Naive thymus-derived CD8-positive, alpha-beta T cell (primary cell): Measurements from ENCODE around the gene PLA2G2F. TPM values are rescaled to one million over a fixed set of nuclear protein-coding genes. Genes with fewer than 3 reads are reported as not detected.

Experiments used
- ATAC-seq, 2 donors: fragments of 150-1000 bp; cut with Tn5 transposase in 1 of 2; sonication (Bioruptor Pico), chemical (Tn5 transposase) in 1 of 2; 1 replicate in 1 of 2; 2 replicates in 1 of 2; pipeline ENCODE4 v1.10.0; 2021; ENCODE audit warnings: mild to moderate bottlenecking in 2 of 2, moderate library complexity in 2 of 2
- POLR2A ChIA-PET: fragments of 350-600 bp; sonication (Branson Sonifier 250); formaldehyde crosslinking; loops from one replicate; lab custom pipeline; 2021; ENCODE audit warnings: antibody characterized with exemption; lab: Charles Lee
- DNase-seq, 10 donors: peaks; one replicate each; pipeline versions ENCODE4 v3.0.0 to v3.0.0-alpha.2; 2020 to 2022
- H3K27ac Mint-ChIP-seq, 10 donors: one replicate each; pipeline ENCODE4 v1.8.0; 2020 to 2022; ENCODE audit warnings: mild to moderate bottlenecking in 10 of 10, mixed read lengths in 10 of 10, moderate library complexity in 4 of 10, inconsistent platforms in 1 of 10
- H3K27me3 Mint-ChIP-seq, 5 donors: one replicate each; pipeline ENCODE4 v1.8.0; 2021 to 2022; ENCODE audit warnings: mixed read lengths in 5 of 5
- H3K36me3 Mint-ChIP-seq, 3 donors: one replicate each; pipeline ENCODE4 v1.8.0; 2020 to 2022; ENCODE audit warnings: mixed read lengths in 3 of 3, mild to moderate bottlenecking in 2 of 3, inconsistent platforms in 1 of 3
- H3K4me1 Mint-ChIP-seq, 4 donors: one replicate each; pipeline ENCODE4 v1.8.0; 2021 to 2022; ENCODE audit warnings: mixed read lengths in 4 of 4
- H3K4me3 Mint-ChIP-seq, 10 donors: one replicate each; pipeline ENCODE4 v1.8.0; 2020 to 2022; ENCODE audit warnings: mild to moderate bottlenecking in 10 of 10, mixed read lengths in 10 of 10, moderate library complexity in 6 of 10, inconsistent platforms in 1 of 10
- H3K9me3 Mint-ChIP-seq, 9 donors: one replicate each; pipeline ENCODE4 v1.8.0; 2020 to 2022; ENCODE audit warnings: mixed read lengths in 9 of 9, mild to moderate bottlenecking in 3 of 9, inconsistent platforms in 1 of 9, moderate library complexity in 1 of 9
- polyA plus RNA-seq, 3 donors: library from polyadenylated mRNA; unstranded; fragments of 300-500 nt; fragmentation: Illumina TruSeq; gene quantifications; one replicate each; pipeline ENCODE4 v1.2.3, GENCODE V29; 2021
- total RNA-seq, 8 experiments: library from RNA in 2 of 8; stranded (reverse) in 2 of 8; gene quantifications; one replicate each; pipeline ENCODE4 v1.2.3 and lab custom pipeline; 2021 to 2026

The PLA2G2F gene
- total and polyA plus RNA-seq, 5 experiments from 2014 or later, result not detected

- no peaks in the 10 kb centered on the region for H3K36me3 Mint-ChIP-seq
- no peak for ATAC-seq
Observed at GRCh38 chr1:20105856-20106255, 33.3 kb upstream of the PLA2G2F start.

GRCh38 chr1:20107351-20107750 is 31.8 kb upstream of the PLA2G2F start:
- ATAC-seq (no peak), DNase-seq (peak in 1 of 10 donors; percentile 16)
- no peak overlapping the region for H3K27ac Mint-ChIP-seq
- H3K9me3 Mint-ChIP-seq, result no peaks in the 10 kb centered on the region
- POLR2A ChIA-PET, result no interaction called here
- no peak overlapping the region for H3K4me3 Mint-ChIP-seq
- H3K4me1 Mint-ChIP-seq, result no peaks in the 10 kb centered on the region
- peaks cover 3 to 28% (median 9%) of the 10 kb centered on the region in 5 donors for H3K27me3 Mint-ChIP-seq
- H3K36me3 Mint-ChIP-seq, result no peaks in the 10 kb centered on the region

More at GRCh38 chr1:20105856-20106255, 33.3 kb upstream of the PLA2G2F start:
- H3K27ac Mint-ChIP-seq, result no peak overlapping the region
- H3K9me3 Mint-ChIP-seq, result no peaks in the 10 kb centered on the region
- no peak for DNase-seq
- H3K27me3 Mint-ChIP-seq, result peaks cover 6 to 24% (median 11%) of the 10 kb centered on the region in 5 donors
- POLR2A ChIA-PET, result no interaction called here
- H3K4me1 Mint-ChIP-seq, result peaks cover 0 to 3% (median 2%) of the 10 kb centered on the region in 4 donors
- no peak overlapping the region for H3K4me3 Mint-ChIP-seq

DNA sequence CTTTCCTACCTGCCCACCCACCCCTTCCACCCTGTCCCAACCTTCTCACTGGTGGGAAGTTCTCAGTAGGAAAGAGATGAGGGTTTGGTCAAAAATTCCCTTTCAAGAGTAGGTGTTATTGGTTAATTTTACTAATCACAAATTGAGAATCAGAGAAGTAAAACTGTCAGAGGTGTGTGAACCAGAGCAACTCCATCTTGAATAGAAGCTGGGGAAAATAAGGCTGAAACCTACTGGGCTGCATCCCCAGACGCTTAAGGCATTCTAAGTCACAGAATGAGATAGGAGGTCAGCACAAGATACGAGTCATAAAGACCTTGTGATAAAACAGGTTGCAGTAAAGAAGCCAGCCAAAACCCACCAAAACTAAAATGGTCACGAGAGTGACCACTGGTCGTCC is 31.3 kb upstream of the PLA2G2F start:
- H3K9me3 Mint-ChIP-seq, result no peaks in the 10 kb centered on the region
- no peak for DNase-seq
- H3K4me3 Mint-ChIP-seq, result no peak overlapping the region
- H3K27me3 Mint-ChIP-seq, result peaks cover 3 to 33% (median 9%) of the 10 kb centered on the region in 5 donors
- POLR2A ChIA-PET, result no interaction called here
- no peaks in the 10 kb centered on the region for H3K4me1 Mint-ChIP-seq
- no peaks in the 10 kb centered on the region for H3K36me3 Mint-ChIP-seq
- H3K27ac Mint-ChIP-seq, result no peak overlapping the region
- no peak for ATAC-seq

- Mint-ChIP-seq H3K27ac (peak overlapping the region in 1 of 10 donors; percentile 51), H3K4me3 (no peak overlapping the region), H3K36me3 (no peaks in the 10 kb centered on the region), H3K4me1 (peaks cover 0 to 2% (median 0%) of the 10 kb centered on the region in 4 donors), H3K9me3 (no peaks in the 10 kb centered on the region), H3K27me3 (peaks cover 6 to 40% (median 15%) of the 10 kb centered on the region in 5 donors)
- POLR2A ChIA-PET, result no interaction called here
- DNase-seq, result peak in 1 of 10 donors; percentile 13
- ATAC-seq, result no peak
Observed at GRCh38 chr1:20108366-20109123, 30.6 kb upstream of the PLA2G2F start.

GRCh38 chr1:20109223-20109856 is 29.8 kb upstream of the PLA2G2F start:
- Mint-ChIP-seq H3K27me3 (peaks cover 5 to 48% (median 15%) of the 10 kb centered on the region in 5 donors), H3K27ac (no peak overlapping the region), H3K4me1 (peaks cover 0 to 2% (median 0%) of the 10 kb centered on the region in 4 donors), H3K36me3 (no peaks in the 10 kb centered on the region), H3K4me3 (no peak overlapping the region), H3K9me3 (no peaks in the 10 kb centered on the region)
- ATAC-seq, result no peak
- POLR2A ChIA-PET, result no interaction called here
- DNase-seq, result peak in 1 of 10 donors; percentile 6

DNA sequence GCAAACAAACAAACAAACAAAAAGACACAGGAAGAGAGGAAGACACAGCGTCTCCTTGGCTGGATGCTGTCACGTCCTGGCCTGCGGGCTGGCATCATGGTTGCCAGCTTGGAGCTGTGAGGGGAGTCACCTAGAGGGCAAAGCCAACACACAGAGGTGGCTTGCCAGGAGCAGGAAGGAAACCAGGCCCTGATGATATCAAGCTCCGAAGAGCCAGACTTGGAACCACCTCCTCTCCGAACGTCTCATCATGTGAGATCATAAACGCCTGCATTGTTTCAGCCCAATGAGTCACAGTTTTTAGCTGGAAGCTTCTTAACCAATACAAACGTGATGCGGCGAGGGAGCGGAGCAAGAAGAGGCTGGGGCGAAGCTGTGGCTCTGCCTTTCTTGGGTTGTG is 28.4 kb upstream of the PLA2G2F start:
- H3K9me3 Mint-ChIP-seq, result no peaks in the 10 kb centered on the region
- H3K27me3 Mint-ChIP-seq, result peaks cover 8 to 57% (median 12%) of the 10 kb centered on the region in 5 donors
- ATAC-seq, result no peak
- H3K4me3 Mint-ChIP-seq, result no peak overlapping the region
- DNase-seq, result peak in 1 of 10 donors; percentile 1
- POLR2A ChIA-PET, result no interaction called here
- peaks cover 0 to 2% (median 0%) of the 10 kb centered on the region in 4 donors for H3K4me1 Mint-ChIP-seq
- H3K36me3 Mint-ChIP-seq, result no peaks in the 10 kb centered on the region
- peak overlapping the region in 1 of 10 donors; percentile 19 for H3K27ac Mint-ChIP-seq

GRCh38 chr1:20111452-20111851 is 27.7 kb upstream of the PLA2G2F start:
- ATAC-seq, result no peak

DNA sequence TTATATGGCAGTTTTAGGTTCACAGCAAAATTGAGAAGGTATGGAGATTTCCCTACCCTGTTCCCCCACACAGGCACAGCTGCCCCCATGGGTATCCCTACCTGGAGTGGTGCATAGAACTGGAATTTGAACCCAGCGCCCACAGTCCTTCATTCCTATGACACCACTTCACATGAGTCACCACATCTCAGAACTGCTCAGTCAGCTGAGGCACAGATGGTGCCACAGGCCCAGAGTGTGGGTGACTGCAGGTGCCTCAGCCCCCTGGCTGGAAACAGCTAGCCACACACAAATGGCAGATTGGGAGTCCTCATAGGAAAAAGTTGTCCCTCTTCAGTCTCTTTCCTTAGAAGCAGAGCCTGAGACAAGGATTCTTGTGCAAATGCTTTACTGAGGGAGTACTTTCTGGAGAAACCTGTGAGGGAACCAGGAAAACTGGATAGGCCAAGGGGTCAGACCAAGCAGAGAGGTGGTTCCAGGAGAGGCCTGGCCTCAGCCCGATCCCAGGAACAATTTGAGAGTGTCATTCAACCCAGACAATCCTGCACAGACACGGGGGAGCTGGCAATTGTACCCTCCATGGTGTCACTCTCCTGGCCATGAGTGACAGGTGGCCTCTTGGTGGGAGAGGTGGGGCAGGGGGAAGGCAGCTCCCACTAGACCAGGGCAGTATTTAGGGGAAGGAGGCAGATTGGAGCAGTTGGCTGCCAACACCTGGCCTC is 26.7 kb upstream of the PLA2G2F start:
- DNase-seq (peak in 1 of 10 donors; percentile 38), ATAC-seq (no peak)
- Mint-ChIP-seq H3K36me3 (no peaks in the 10 kb centered on the region), H3K27ac (no peak overlapping the region), H3K27me3 (peaks cover 12 to 60% (median 13%) of the 10 kb centered on the region in 5 donors), H3K9me3 (no peaks in the 10 kb centered on the region), H3K4me3 (no peak overlapping the region), H3K4me1 (peaks cover 0 to 4% (median under 1%) of the 10 kb centered on the region in 4 donors)
- POLR2A ChIA-PET, result no interaction called here

More at GRCh38 chr1:20111452-20111851, 27.7 kb upstream of the PLA2G2F start:
- peaks cover 0 to 2% (median 0%) of the 10 kb centered on the region in 4 donors for H3K4me1 Mint-ChIP-seq
- POLR2A ChIA-PET, result no interaction called here
- no peak for DNase-seq
- no peaks in the 10 kb centered on the region for H3K9me3 Mint-ChIP-seq
- H3K27me3 Mint-ChIP-seq, result peaks cover 12 to 60% (median 12%) of the 10 kb centered on the region in 5 donors
- H3K36me3 Mint-ChIP-seq, result no peaks in the 10 kb centered on the region
- H3K4me3 Mint-ChIP-seq, result no peak overlapping the region
- no peak overlapping the region for H3K27ac Mint-ChIP-seq

DNA sequence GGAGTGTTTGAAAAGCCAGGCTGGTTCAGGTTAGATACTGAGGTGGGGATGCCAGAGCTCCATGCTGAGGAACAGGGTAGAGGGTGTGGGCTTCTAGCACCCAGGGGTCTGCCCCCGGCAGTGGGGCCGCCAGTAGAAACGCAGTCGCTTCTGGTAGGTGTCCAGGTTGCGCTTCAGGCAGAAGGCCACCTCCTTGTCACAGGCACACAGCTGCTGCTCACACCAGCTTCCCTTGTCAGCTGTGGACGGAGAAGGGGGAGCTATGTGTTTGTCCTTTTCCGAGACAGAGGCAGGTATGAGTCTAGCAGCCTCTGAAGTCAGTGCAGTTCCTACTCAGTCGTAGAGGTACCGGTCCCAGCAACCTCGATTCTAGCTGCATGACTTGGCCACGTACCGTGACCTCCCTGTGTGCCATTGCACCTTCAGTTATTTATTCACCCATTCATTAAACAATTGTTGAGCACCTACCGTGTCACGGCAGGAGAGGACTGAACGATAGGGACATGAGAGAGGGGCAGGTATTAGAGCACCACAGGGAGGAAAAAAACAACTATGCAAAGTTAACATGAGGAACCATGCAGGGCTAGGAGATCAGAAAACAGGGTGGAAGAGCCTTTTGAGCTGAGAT is 25.0 kb upstream of the PLA2G2F start:
- H3K4me1 Mint-ChIP-seq, result peaks cover 0 to 4% (median under 1%) of the 10 kb centered on the region in 4 donors
- POLR2A ChIA-PET, result no interaction called here
- no peak for ATAC-seq
- peaks cover 9 to 63% (median 11%) of the 10 kb centered on the region in 5 donors for H3K27me3 Mint-ChIP-seq
- peak in 1 of 10 donors; percentile 4 for DNase-seq
- no peak overlapping the region for H3K4me3 Mint-ChIP-seq
- no peak overlapping the region for H3K27ac Mint-ChIP-seq
- no peaks in the 10 kb centered on the region for H3K36me3 Mint-ChIP-seq
- H3K9me3 Mint-ChIP-seq, result no peaks in the 10 kb centered on the region

GRCh38 chr1:20115479-20115878 is 23.6 kb upstream of the PLA2G2F start:
- H3K9me3 Mint-ChIP-seq, result no peaks in the 10 kb centered on the region

GRCh38 chr1:20115916-20116315 is 23.2 kb upstream of the PLA2G2F start:
- no peak overlapping the region for H3K4me3 Mint-ChIP-seq
- no peaks in the 10 kb centered on the region for H3K36me3 Mint-ChIP-seq
- H3K27ac Mint-ChIP-seq, result no peak overlapping the region
- peak in 1 of 10 donors; percentile 45 for DNase-seq
- peaks cover 11 to 53% (median 13%) of the 10 kb centered on the region in 5 donors for H3K27me3 Mint-ChIP-seq
- no peak for ATAC-seq
- POLR2A ChIA-PET, result no interaction called here
- peaks cover 0 to 10% (median under 1%) of the 10 kb centered on the region in 4 donors for H3K4me1 Mint-ChIP-seq
- no peaks in the 10 kb centered on the region for H3K9me3 Mint-ChIP-seq

More at GRCh38 chr1:20115479-20115878, 23.6 kb upstream of the PLA2G2F start:
- peaks cover 9 to 54% (median 13%) of the 10 kb centered on the region in 5 donors for H3K27me3 Mint-ChIP-seq
- POLR2A ChIA-PET, result no interaction called here
- no peaks in the 10 kb centered on the region for H3K36me3 Mint-ChIP-seq
- DNase-seq (no peak), ATAC-seq (no peak)
- H3K27ac Mint-ChIP-seq, result no peak overlapping the region
- H3K4me1 Mint-ChIP-seq, result peaks cover 0 to 10% (median under 1%) of the 10 kb centered on the region in 4 donors
- H3K4me3 Mint-ChIP-seq, result no peak overlapping the region

DNA sequence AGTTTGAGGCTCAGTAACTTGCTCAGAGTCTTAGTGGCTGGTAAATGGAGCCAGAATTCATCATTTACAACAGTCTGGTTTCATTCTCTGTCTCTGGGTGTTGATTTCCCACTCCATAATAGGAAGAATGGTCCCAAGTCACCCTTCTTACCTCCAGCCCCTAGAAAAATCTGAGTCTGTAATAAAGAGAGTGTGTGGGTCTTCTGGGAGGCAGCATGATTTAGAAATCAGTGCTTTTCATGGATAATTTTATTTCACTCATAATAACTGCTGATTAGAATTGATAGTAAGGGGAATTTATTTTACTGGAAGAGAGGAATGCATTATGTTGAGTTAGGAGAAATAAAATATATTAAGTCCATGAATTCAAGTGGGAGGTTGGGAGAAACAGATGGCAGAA is 21.9 kb upstream of the PLA2G2F start:
- ATAC-seq (no peak), DNase-seq (no peak)
- POLR2A ChIA-PET, result no interaction called here
- H3K27ac Mint-ChIP-seq, result no peak overlapping the region
- no peak overlapping the region for H3K4me3 Mint-ChIP-seq
- no peaks in the 10 kb centered on the region for H3K36me3 Mint-ChIP-seq
- H3K9me3 Mint-ChIP-seq, result no peaks in the 10 kb centered on the region
- H3K27me3 Mint-ChIP-seq, result peaks cover 11 to 63% (median 15%) of the 10 kb centered on the region in 5 donors
- peaks cover 0 to 10% (median under 1%) of the 10 kb centered on the region in 4 donors for H3K4me1 Mint-ChIP-seq
